HT1080 (cell line): Measurements from ENCODE around the gene SMPD1. TPM values are rescaled to one million over a fixed set of nuclear protein-coding genes. Genes with fewer than 3 reads are reported as not detected.
"Not testable (repeated sequence)": the region's sequence is repeated elsewhere in the genome, so short reads cannot be mapped to it uniquely, and the experiment has no call there.

ENCODE experiments used
- DNase-seq: peaks from one replicate; pipeline ENCODE4 v3.0.0-alpha.2; 2015; ENCODE audit warnings: low read depth
- total RNA-seq: library from RNA; depleted of rRNA; stranded (reverse); fragments of >200 nt; shearing (Covaris generic); gene quantifications from 2 replicates; pipeline ENCODE4 v1.2.3, GENCODE V29; 2014

SMPD1 gene
- total RNA-seq, 1 experiment from 2014 or later: 30.8 TPM

GRCh38 chr11:6387811-6388599 is 2.3 kb upstream of the SMPD1 start:
- no peak for DNase-seq

- DNase-seq: no peak
Observed at GRCh38 chr11:6388748-6389147, 1.5 kb upstream of the SMPD1 start.

- no peak for DNase-seq
Observed at GRCh38 chr11:6390718-6391469, 620 bp downstream of the SMPD1 start.

GRCh38 chr11:6391537-6392134 is 1.4 kb downstream of the SMPD1 start:
- DNase-seq: no peak

- DNase-seq: not testable (repeated sequence)
Observed at GRCh38 chr11:6392251-6392650, 2.0 kb downstream of the SMPD1 start.

- DNase-seq: no peak
Observed at GRCh38 chr11:6393989-6394670, 3.9 kb downstream of the SMPD1 start.

- no peak for DNase-seq
Observed at GRCh38 chr11:6395470-6396060, 5.3 kb downstream of the SMPD1 start.

GRCh38 chr11:6397156-6397555 is 6.9 kb downstream of the SMPD1 start:
- DNase-seq: no peak

GRCh38 chr11:6397636-6398035 is 7.4 kb downstream of the SMPD1 start:
- no peak for DNase-seq

- no peak for DNase-seq
Observed at GRCh38 chr11:6400431-6401345, 10.4 kb downstream of the SMPD1 start.

- DNase-seq: no peak
Observed at GRCh38 chr11:6401464-6401863, 11.2 kb downstream of the SMPD1 start.

GRCh38 chr11:6402061-6402470 is 11.8 kb downstream of the SMPD1 start:
- DNase-seq: no peak

GRCh38 chr11:6402561-6402981 is 12.3 kb downstream of the SMPD1 start:
- DNase-seq: peak; percentile 80

- DNase-seq: no peak
Observed at GRCh38 chr11:6403539-6403938, 13.3 kb downstream of the SMPD1 start.

- DNase-seq: peak; percentile 18
Observed at GRCh38 chr11:6404342-6405051, 14.2 kb downstream of the SMPD1 start.

GRCh38 chr11:6405052-6405667 is 14.9 kb downstream of the SMPD1 start:
- no peak for DNase-seq

- DNase-seq: no peak
Observed at GRCh38 chr11:6405846-6406245, 15.6 kb downstream of the SMPD1 start.

- DNase-seq: no peak
Observed at GRCh38 chr11:6406370-6406769, 16.1 kb downstream of the SMPD1 start.
